ENCODE measurements around the gene SLC25A22.
A peak's percentile ranks its signal among the peaks of the same experiment; 100 is the strongest.

Gene SLC25A22

GRCh38 chr11:821512-822371 lies 23.7 kb upstream of the SLC25A22 start:
- ATAC-seq, result no peak

- no peak for ATAC-seq
These were observed 22.8 kb upstream of the SLC25A22 start for GRCh38 chr11:820655-821511.

GRCh38 chr11:819943-820649 lies 22.0 kb upstream of the SLC25A22 start:
- peak; percentile 75 to 77 for ATAC-seq

GRCh38 chr11:819129-819931 lies 21.2 kb upstream of the SLC25A22 start:
- ATAC-seq, result peak; percentile 71 to 79

- no peak for ATAC-seq
These were observed 20.5 kb upstream of the SLC25A22 start, which contains the start of gene PNPLA2 for GRCh38 chr11:818396-819128. Gene PNPLA2, plus strand, starts transcription at chr11:818914. Its CDS starts 805 bp downstream, at chr11:819719.

- ATAC-seq, result no peak
These were observed 18.3 kb upstream of the SLC25A22 start for GRCh38 chr11:816433-816779.

GRCh38 chr11:815675-816432 lies 17.8 kb upstream of the SLC25A22 start:
- no peak for ATAC-seq

GRCh38 chr11:813456-814096 lies 15.5 kb upstream of the SLC25A22 start:
- ATAC-seq, result no peak

- ATAC-seq, result no peak
These were observed 15.0 kb upstream of the SLC25A22 start for GRCh38 chr11:813072-813455.

GRCh38 chr11:812390-812789 lies 14.3 kb upstream of the SLC25A22 start:
- ATAC-seq, result no peak

GRCh38 chr11:811446-812245 lies 13.6 kb upstream of the SLC25A22 start:
- no peak for ATAC-seq

- peak; percentile 2 for ATAC-seq
These were observed 12.0 kb upstream of the SLC25A22 start for GRCh38 chr11:810040-810567.

GRCh38 chr11:809287-810039 lies 11.4 kb upstream of the SLC25A22 start, which contains the start of gene RPLP2:
Gene RPLP2, plus strand, starts transcription at chr11:809967. Its CDS starts 268 bp downstream, at chr11:810235.
- peak; percentile 88 for ATAC-seq

- no peak for ATAC-seq
These were observed 10.6 kb upstream of the SLC25A22 start for GRCh38 chr11:808427-809286.

- no peak for ATAC-seq
These were observed 6.5 kb upstream of the SLC25A22 start for GRCh38 chr11:804599-804964.

- ATAC-seq, result no peak
These were observed 5.9 kb upstream of the SLC25A22 start for GRCh38 chr11:803770-804598.

- ATAC-seq, result no peak
These were observed 5.3 kb upstream of the SLC25A22 start for GRCh38 chr11:803467-803742.
